Measurements from ENCODE around the gene SMOC1.

DNA sequence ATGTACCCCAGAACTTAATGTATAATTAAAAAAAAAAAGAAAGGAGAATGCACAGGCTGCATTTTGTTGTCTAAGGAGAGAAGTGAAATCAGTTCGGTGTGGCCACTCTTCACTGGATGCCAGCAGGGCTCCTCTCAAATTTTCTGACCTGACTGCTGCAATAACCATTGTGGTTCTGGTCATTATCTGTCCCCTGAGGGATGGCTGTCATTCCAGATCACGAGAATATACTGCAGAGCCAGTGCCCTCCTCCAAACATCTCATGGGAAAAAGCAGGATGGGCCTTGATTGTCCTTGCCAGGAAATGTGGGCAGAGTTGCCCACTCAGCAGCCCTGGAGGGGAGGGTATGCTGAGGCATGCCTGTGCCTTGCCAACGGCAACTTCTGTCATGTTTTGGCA lies 170.4 kb downstream of the SMOC1 start:
- TF ChIP-seq, protein P1, sequence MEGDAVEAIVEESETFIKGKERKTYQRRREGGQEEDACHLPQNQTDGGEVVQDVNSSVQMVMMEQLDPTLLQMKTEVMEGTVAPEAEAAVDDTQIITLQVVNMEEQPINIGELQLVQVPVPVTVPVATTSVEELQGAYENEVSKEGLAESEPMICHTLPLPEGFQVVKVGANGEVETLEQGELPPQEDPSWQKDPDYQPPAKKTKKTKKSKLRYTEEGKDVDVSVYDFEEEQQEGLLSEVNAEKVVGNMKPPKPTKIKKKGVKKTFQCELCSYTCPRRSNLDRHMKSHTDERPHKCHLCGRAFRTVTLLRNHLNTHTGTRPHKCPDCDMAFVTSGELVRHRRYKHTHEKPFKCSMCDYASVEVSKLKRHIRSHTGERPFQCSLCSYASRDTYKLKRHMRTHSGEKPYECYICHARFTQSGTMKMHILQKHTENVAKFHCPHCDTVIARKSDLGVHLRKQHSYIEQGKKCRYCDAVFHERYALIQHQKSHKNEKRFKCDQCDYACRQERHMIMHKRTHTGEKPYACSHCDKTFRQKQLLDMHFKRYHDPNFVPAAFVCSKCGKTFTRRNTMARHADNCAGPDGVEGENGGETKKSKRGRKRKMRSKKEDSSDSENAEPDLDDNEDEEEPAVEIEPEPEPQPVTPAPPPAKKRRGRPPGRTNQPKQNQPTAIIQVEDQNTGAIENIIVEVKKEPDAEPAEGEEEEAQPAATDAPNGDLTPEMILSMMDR (IDR thresholded peaks at IDR 0.05; ENCODE audit: borderline replicate concordance, extremely low read depth, low read length, poor library complexity, severe bottlenecking) = no peak
- TF ChIP-seq EZH2 (IDR thresholded peaks at IDR 0.05; ENCODE audit: borderline replicate concordance, low read depth, low read length, severe bottlenecking) = no peak
